SJSA1 (cell line): ENCODE data around the gene WDR4. TPM values are rescaled to one million over a fixed set of nuclear protein-coding genes. Genes with fewer than 3 reads are reported as not detected.
"Not testable (repeated sequence)": the region's sequence is repeated elsewhere in the genome, so short reads cannot be mapped to it uniquely, and the experiment has no call there.

ENCODE experiments used
- DNase-seq, 2 experiments: peaks; one replicate each; pipeline ENCODE4 v3.0.0-alpha.2; 2015 to 2020; ENCODE audit warnings: low spot score in 2 of 2, low read depth in 1 of 2
- H3K27ac ChIP-seq: fragments of 250-450 bp; sonication (Bioruptor Pico); 2 replicates; pipeline ENCODE4 v1.5.1; 2020; ENCODE audit warnings: mild to moderate bottlenecking, moderate library complexity
- H3K27me3 ChIP-seq: fragments of 250-450 bp; sonication (Bioruptor Pico); replicated peaks from 2 replicates; pipeline ENCODE4 v1.5.1; 2020; ENCODE audit warnings: mild to moderate bottlenecking, moderate library complexity
- H3K36me3 ChIP-seq: fragments of 250-450 bp; sonication (Bioruptor Pico); 2 replicates; pipeline ENCODE4 v1.5.1; 2020; ENCODE audit warnings: mild to moderate bottlenecking
- H3K4me1 ChIP-seq: fragments of 250-450 bp; sonication (Bioruptor Pico); replicated peaks from 2 replicates; pipeline ENCODE4 v1.6.1; 2021; ENCODE audit warnings: mild to moderate bottlenecking
- H3K4me3 ChIP-seq: fragments of 250-450 bp; sonication (Bioruptor Pico); 2 replicates; pipeline ENCODE4 v1.5.1; 2020; ENCODE audit warnings: mild to moderate bottlenecking
- H3K9me3 ChIP-seq: fragments of 250-450 bp; sonication (Bioruptor Pico); replicated peaks from 2 replicates; pipeline ENCODE4 v1.5.1; 2020; ENCODE audit warnings: mild to moderate bottlenecking
- total RNA-seq: library from RNA; depleted of rRNA; stranded (reverse); fragments of >200 nt; shearing (Covaris generic); gene quantifications from 2 replicates; pipeline ENCODE4 v1.2.3, GENCODE V29; 2014

Gene WDR4
- total RNA-seq, 1 experiment from 2014 or later: 21.3 TPM

DNA sequence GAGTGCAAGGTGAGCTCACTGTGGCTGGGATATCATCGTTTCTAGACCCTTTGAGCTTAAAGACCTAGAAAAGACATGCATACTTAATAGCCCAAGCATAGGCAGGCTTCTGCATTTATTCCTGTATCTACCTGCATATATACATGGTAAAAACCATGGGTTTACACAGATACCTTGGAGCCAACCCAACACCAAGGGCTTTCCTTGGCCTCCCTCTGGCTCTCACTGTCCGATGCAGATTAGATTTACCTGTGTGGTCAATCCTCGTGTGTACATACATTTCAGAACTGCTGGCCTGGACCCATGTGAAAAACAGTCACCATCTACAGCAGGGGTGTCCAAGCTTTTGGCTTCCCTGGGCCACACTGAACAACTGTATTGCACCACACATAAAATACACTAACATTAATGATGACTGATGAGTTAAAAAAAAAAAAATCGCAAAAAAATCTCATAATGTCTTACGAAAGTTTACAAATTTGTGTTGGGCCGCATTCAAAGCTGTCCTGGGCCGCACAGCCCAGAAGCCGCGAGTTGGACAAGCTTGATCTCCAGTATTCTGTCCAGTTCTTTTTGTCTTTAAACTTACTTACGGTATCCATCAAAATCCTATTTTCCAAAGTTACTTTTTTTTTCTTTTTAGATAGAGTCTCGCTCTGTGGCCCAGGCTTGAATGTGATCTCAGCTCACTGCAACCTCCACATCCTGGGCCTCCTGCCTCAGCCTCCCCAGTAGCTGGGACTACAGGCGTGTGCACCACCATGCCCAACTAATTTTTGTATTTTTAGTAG lies 43.5 kb downstream of the WDR4 start:
- no peak overlapping the region for H3K27ac ChIP-seq
- H3K27me3 ChIP-seq: peaks cover 19% of the 10 kb centered on the region
- no peak overlapping the region for H3K4me3 ChIP-seq
- H3K9me3 ChIP-seq: no peaks in the 10 kb centered on the region
- H3K4me1 ChIP-seq: no peaks in the 10 kb centered on the region
- DNase-seq: no peak
- H3K36me3 ChIP-seq: peaks cover 20% of the 10 kb centered on the region

DNA sequence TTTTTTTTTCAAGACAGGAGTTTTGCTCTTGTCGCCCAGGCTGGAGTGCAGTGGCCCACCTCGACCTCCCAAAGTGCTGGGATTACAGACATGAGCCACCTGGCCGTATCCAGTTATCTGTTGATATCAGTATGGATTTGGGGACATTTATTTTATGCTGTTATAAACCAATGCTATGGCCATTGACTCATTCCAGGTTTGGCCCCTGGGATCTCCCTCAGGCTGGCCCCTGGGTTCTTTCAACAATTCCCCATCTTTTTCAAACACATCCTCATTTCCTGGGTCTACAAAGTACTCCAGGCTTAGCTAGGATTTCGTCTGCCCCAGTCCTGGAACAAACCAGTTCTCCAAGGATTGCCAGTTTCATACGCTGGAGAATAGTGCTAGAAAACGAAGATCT lies 44.1 kb downstream of the WDR4 start:
- no peak for DNase-seq
- H3K36me3 ChIP-seq: peaks cover 14% of the 10 kb centered on the region
- peaks cover 21% of the 10 kb centered on the region for H3K27me3 ChIP-seq
- H3K4me1 ChIP-seq: no peaks in the 10 kb centered on the region
- H3K27ac ChIP-seq: no peak overlapping the region
- H3K9me3 ChIP-seq: no peaks in the 10 kb centered on the region
- no peak overlapping the region for H3K4me3 ChIP-seq

DNA sequence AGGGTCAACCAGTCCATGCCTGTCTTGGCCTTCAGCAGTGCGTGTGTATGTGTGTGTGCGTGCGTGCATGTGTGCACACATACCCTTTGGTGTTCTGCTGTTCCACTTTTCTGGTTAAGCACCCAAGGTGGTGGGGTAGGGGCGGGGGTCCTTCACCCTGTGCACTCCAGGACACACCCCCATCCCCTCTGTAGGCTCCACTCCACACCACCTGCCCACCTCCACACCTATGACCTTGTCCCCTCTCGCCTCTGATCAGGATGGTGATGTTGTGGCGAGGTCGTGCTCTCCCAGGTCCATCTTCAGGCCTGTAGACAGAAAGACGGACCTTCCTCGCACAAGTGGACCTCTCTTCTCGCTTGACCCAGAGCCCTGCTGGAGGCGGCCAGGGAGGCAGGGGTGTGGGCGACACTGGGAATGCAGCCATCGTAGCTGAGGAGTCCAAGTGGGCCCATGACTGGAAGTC lies 44.6 kb downstream of the WDR4 start:
- peaks cover 21% of the 10 kb centered on the region for H3K27me3 ChIP-seq
- H3K36me3 ChIP-seq: peaks cover 9% of the 10 kb centered on the region
- no peak overlapping the region for H3K4me3 ChIP-seq

DNA sequence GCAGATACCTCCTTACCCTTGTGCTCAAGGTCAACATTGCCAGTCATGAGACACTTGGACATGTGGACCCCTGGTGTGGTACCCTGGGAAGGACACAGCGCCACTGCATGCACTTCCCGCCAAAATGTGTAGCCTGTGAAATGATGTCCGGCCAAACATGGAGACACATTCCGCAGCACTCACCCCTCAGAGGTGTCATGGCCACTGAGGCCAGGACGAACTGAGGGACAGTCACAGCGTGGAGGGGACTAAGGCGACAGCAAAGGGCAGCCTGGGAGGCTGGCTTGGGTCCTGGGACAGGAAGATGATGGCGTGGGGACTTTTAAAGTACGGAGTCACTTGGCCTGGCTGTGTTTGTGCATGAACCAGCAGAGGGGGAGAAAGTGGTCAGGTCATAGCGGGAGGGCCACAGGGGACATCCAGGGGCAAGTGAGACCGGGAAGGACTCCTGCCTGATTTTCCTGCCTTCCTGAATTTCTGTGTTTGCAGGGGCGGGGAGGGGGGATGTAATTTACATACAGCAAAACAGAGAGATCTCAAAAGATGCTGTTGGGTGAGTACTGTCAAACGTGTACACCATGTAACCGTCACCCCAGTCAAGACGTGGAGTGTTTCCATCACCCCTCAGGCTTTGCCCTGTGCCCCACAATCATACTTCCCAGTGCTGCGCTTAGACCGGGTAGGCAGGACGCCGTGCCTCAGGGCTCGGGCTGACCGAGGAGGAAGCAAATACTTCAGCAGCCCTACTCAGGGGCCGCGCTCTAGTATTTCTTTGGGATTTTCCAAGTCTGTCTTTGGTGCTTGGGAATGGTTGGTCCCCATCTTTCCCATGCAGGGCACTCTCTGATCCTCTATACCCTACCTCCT lies 45.2 kb downstream of the WDR4 start:
- H3K4me3 ChIP-seq: no peak overlapping the region
- H3K27ac ChIP-seq: no peak overlapping the region
- H3K36me3 ChIP-seq: peaks cover 4% of the 10 kb centered on the region
- no peaks in the 10 kb centered on the region; the same call in 1 of the 2 replicates for H3K9me3 ChIP-seq
- H3K4me1 ChIP-seq: no peaks in the 10 kb centered on the region
- no peak for DNase-seq
- peaks cover 21% of the 10 kb centered on the region for H3K27me3 ChIP-seq

More for the DNA sequence above, 44.6 kb downstream of the WDR4 start:
- no peaks in the 10 kb centered on the region for H3K9me3 ChIP-seq
- no peak for DNase-seq
- no peak overlapping the region for H3K27ac ChIP-seq
- H3K4me1 ChIP-seq: no peaks in the 10 kb centered on the region

DNA sequence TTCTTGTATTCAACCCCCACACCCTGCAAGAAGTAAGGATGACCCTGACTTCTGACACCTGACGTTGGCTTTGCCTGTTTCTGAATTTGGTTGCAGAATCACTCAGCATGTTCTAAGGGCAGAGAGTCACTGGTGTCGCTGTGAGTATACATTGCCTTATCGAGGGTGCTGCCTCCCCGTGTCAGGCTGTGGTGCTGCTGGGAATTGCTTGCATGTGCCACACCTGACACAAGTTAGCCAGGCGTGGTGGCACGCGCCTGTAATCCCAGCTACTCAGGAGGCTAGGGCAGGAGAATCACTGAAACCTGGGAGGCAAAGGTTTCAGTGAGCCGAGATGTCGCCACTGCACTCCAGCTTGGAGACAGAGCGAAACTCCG lies 45.9 kb downstream of the WDR4 start:
- Histone ChIP-seq H3K36me3 (0 out of 2 replicates have a peak, but pooled peaks cover 3% of the 10 kb centered on the region), H3K4me1 (no peaks in the 10 kb centered on the region), H3K27me3 (peaks cover 21% of the 10 kb centered on the region), H3K9me3 (no peaks in the 10 kb centered on the region; the same call in 1 of the 2 replicates), H3K4me3 (no peak overlapping the region), H3K27ac (no peak overlapping the region)
- DNase-seq: peak in 1 of 2 experiments; percentile 20

DNA sequence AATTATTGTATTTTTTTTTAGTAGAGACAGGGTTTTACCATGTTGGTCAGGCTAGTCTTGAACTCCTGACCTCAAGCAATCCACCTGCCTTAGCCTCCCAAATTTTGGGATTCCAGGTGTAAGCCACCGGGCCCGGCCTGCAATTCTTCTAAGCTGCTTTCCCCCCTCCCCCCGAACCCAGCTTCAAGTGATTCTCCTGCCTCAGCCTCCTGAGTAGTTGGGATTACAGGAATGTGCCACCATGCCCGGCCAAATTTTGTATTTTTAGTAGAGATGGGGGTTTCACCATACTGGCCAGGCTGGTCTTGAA lies 47.1 kb downstream of the WDR4 start:
- H3K27ac ChIP-seq, H3K4me1 ChIP-seq, H3K9me3 ChIP-seq, H3K4me3 ChIP-seq, DNase-seq, H3K36me3 ChIP-seq: not testable (repeated sequence)
- peaks cover 26% of the 10 kb centered on the region for H3K27me3 ChIP-seq

DNA sequence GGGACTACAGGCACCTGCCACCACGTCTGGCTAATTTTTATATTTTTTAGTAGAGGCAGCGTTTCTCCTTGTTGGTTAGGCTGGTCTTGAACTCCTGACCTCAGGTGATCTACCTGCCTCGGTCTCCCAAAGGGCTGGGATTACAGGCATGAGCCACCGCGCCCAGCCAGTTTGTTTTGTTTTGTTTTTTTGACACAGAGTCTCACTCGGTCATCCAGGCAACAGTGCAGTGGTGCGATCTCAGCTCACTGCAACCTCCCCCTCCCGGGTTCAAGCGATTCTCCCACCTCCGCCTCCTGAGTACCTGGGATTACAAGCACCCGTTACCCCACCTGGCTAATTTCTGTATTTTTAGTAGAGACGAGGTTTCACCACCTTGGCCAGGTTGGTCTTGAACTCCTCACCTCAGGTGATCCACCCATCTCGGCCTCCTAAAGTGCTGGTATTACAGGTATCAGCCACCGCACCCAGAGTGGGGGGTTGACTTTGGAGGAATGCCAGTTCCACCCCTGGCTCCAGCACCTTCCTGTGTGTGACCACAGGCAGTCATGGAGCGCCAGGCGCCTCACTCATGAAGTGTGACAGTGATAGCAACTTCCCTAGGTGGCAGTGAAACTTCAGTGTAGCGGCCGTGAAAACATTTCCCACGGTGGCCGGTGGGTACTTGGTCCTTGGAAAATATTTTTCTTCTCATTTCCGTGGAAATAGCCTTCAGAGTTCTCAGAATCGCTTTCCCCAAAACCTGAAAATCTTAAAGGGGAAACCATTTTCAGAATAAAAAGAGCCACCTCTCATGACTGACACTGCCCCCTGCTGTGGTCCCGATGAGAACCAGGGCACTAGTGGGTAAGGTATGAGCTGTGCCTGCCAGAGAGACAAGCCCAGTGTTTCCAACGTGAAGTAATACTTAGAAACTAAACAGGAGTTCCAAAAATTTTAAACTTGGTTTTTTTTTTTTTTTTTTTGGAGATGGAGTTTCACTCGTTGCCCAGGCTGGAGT lies 48.6 kb downstream of the WDR4 start:
- Histone ChIP-seq H3K9me3 (no peaks in the 10 kb centered on the region; the same call in 1 of the 2 replicates), H3K4me1 (no peaks in the 10 kb centered on the region), H3K4me3 (no peak overlapping the region), H3K36me3 (no peaks in the 10 kb centered on the region), H3K27me3 (peaks cover 33% of the 10 kb centered on the region), H3K27ac (no peak overlapping the region)
- DNase-seq: no peak

DNA sequence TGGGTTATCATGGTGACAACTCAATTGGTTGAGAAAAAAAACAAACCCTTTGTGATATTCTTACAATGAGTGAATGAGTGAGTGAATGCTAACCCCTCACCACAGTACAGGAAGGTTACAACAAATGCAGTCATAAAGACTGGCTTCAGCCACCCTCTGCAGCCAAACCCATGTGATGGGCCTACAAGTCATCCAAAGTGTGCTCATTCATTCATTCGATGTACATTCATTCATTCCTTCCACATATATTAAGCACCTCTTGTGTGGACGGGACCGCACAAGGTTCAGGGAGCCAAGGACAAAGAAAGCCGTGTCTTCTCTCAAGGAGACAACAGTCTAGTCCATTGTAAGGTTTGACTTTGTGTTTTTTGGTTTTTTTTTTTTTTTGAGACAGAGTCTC lies 49.4 kb downstream of the WDR4 start:
- no peaks in the 10 kb centered on the region for H3K4me1 ChIP-seq
- no peaks in the 10 kb centered on the region for H3K36me3 ChIP-seq
- H3K27me3 ChIP-seq: peaks cover 39% of the 10 kb centered on the region
- H3K4me3 ChIP-seq: no peak overlapping the region
- peak in 1 of 2 experiments; percentile 15 for DNase-seq
- no peak overlapping the region for H3K27ac ChIP-seq
- no peaks in the 10 kb centered on the region; the same call in 1 of the 2 replicates for H3K9me3 ChIP-seq

DNA sequence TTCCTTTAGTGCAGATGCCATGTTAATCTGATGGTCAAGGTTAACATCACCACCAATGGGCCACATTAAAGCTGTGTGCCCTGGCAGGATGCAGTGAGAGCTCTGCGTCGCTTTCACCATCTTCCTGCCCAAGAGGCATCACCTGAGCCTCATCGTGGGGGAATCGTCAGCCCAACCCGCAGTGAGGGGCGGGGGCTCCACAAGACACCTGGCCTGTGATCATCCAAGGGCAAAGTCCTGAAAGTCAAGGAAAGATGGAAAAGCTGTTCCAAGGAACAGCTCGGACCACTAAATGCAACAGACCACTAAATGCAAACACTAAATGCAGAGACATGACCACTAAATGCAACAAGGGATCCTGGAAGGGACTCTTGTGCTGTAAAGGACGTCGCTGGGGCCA lies 49.9 kb downstream of the WDR4 start:
- Histone ChIP-seq H3K27me3 (peaks cover 39% of the 10 kb centered on the region), H3K9me3 (no peaks in the 10 kb centered on the region; the same call in 1 of the 2 replicates), H3K27ac (no peak overlapping the region), H3K36me3 (no peaks in the 10 kb centered on the region), H3K4me3 (no peak overlapping the region), H3K4me1 (no peaks in the 10 kb centered on the region)
- DNase-seq: no peak

DNA sequence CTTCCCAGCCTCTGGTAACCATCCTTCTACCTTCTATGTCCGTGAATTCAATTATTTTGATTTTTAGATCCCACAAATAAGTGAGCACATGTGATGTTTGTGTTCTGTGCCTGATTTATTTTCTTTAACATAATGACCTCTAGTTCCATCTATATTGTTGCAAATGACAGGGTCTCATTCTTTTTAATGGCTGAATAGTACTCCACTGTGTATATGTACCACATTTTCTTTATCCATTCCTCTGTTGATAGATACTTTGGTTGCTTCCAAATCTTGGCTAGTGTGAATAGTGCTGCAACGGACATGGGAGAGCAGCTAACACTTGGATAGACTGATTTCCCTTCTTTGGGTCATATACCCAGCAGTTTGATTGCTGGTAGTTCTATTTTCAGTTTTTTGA lies 51.8 kb downstream of the WDR4 start:
- no peak overlapping the region for H3K27ac ChIP-seq
- H3K4me3 ChIP-seq: no peak overlapping the region
- no peaks in the 10 kb centered on the region; the same call in 1 of the 2 replicates for H3K9me3 ChIP-seq
- H3K4me1 ChIP-seq: no peaks in the 10 kb centered on the region
- H3K27me3 ChIP-seq: peaks cover 37% of the 10 kb centered on the region
- DNase-seq: no peak
- no peaks in the 10 kb centered on the region for H3K36me3 ChIP-seq

DNA sequence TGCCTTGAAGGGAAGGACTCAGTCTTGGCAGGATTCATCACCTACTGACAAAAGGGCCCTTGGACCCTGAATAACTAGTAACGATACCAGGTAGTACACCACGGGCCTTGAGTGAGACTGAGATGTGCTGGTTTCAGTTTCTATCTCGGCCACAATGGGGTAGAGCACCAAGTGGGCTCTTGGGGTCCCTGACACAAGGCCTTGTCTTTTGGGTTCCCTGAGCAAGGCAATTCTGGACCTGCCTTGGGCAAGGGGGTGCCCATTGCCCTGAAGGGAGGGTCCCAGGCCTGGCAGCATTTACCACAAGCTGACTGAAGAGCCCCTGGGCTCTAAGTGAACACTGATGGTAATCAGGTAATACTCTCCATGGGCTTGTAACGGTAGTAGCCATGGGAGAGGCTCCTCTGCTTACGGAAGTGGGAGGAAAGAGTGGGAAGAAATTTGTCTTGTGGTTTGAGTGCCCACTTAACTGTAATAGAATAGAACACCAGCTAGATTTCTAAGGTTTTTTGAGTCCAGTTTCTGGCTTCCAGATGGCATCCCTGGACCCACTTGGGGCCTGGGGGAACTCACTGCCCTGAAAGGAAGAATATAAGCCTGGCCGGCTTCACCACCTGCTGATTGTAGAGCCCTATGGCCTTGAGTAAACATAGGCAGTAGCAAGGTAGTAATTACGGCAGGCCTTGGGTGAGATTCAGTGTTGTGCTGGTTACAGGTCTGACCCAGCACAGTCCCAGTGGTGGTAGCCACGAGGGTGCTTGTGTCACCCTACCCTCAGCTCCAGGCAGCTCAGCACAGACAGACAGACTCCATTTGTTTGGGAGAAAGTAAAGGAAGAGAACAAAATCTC lies 58.5 kb downstream of the WDR4 start:
- H3K27ac ChIP-seq: no peak overlapping the region
- no peaks in the 10 kb centered on the region for H3K36me3 ChIP-seq
- peaks cover 6% of the 10 kb centered on the region; the same call in 1 of the 2 replicates for H3K9me3 ChIP-seq
- H3K27me3 ChIP-seq: peaks cover 16% of the 10 kb centered on the region
- no peaks in the 10 kb centered on the region for H3K4me1 ChIP-seq
- H3K4me3 ChIP-seq: no peak overlapping the region
- no peak for DNase-seq

DNA sequence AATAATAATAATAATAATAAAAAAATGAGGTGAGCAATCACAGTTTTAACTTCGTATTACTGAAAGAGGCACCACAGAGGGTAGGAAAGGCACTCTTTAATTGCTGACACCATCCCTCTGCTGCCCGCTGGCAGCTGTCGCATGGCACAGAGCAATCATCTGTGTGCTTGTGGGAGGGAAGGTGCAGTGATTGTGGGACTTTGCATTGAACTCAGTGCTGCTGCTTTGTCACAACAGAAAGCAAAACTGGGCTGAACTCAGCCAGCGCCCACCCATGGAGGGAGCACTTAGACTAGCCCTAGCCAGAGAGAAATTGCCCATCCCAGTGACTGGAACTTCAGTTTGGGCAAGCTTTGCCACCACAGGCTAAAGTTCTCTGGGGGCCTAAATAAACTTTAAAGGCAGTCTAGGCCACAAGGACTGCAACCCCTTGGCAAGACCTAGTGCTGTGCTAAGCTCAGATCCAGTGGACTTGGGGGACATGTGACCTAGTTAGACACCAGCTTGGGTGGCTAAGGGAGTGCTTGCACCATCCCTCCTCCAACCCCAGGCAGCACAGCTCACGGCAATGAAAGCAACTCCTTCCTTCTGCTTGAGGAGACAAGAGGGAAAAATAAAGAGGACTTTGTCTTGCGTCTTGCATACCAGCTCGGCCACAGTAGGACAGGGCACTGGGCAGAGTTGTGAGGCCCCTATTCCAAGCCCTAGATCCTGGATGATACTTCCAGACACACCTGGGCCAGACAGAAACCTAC lies 59.3 kb downstream of the WDR4 start:
- 0 out of 2 replicates have a peak, but pooled peaks cover 8% of the 10 kb centered on the region for H3K27me3 ChIP-seq
- no peak for DNase-seq
- H3K27ac ChIP-seq: no peak overlapping the region
- H3K4me1 ChIP-seq: no peaks in the 10 kb centered on the region
- H3K36me3 ChIP-seq: no peaks in the 10 kb centered on the region
- H3K9me3 ChIP-seq: peaks cover 6% of the 10 kb centered on the region
- H3K4me3 ChIP-seq: no peak overlapping the region
